Measurements from ENCODE around the gene ATG2B.

Gene ATG2B

GRCh38 chr14:96257900-96258299, 105.2 kb downstream of the ATG2B start:
- Histone ChIP-seq H3K23ac (ENCODE audit: low read length) (no peak overlapping the region), H3K18ac (ENCODE audit: low read length) (no peak overlapping the region), H4K5ac (ENCODE audit: low read length) (no peak overlapping the region), H3K79me2 (ENCODE audit: control insufficient read depth, insufficient read depth, low read length) (no peaks in the 10 kb centered on the region), H3K4me1 (ENCODE audit: control insufficient read depth, low read depth, low read length) (peaks cover 2% of the 10 kb centered on the region), H2BK5ac (ENCODE audit: low read length) (no peak overlapping the region), H3K27ac (ENCODE audit: low read depth, low read length) (no peak overlapping the region), H3K9ac (ENCODE audit: low read length) (no peak overlapping the region), H3K79me1 (ENCODE audit: low read length) (no peaks in the 10 kb centered on the region), H3K4me2 (ENCODE audit: low read length) (no peak overlapping the region), H3K4ac (ENCODE audit: low read depth, low read length) (no peak overlapping the region), H3K36me3 (ENCODE audit: control insufficient read depth, insufficient read depth, low read length) (no peaks in the 10 kb centered on the region), H2AK5ac (ENCODE audit: low read length) (no peak overlapping the region), H3K4me3 (ENCODE audit: low read length) (no peak overlapping the region), H3K56ac (ENCODE audit: low read length) (no peak overlapping the region), H4K8ac (ENCODE audit: low read depth, low read length) (no peak overlapping the region), H2BK120ac (ENCODE audit: low read depth, low read length) (no peak overlapping the region), H2BK15ac (replicated peaks; ENCODE audit: low read depth) (no peak overlapping the region), H3K27me3 (ENCODE audit: insufficient read depth, low read length, poor library complexity) (no peaks in the 10 kb centered on the region)
- no peak for DNase-seq

DNA sequence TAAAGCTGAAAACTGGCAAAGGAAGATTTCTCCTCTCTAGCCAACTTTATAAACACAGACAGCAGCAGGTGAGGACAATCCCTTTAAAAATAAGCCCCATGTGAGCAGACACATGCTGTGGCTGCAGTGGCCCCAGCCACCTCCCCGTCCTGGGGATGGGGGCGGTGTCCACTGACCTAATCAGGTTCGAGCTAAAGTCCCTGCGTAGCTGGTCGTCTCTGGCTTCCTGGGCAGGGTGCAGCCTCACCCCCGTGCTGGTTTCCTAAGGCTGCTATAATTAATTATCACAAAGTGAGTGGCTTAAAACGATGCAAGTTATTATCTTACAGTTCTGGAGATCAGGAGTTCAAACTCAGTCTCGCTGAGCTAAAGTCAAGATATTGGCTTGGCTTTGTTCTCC, 106.1 kb downstream of the ATG2B start:
- Histone ChIP-seq H3K56ac (ENCODE audit: low read length) (no peak overlapping the region), H3K9ac (ENCODE audit: low read length) (no peak overlapping the region), H2BK5ac (ENCODE audit: low read length) (no peak overlapping the region), H3K4me1 (ENCODE audit: control insufficient read depth, low read depth, low read length) (peaks cover 2% of the 10 kb centered on the region), H3K79me1 (ENCODE audit: low read length) (no peaks in the 10 kb centered on the region), H3K4ac (ENCODE audit: low read depth, low read length) (no peak overlapping the region), H3K4me2 (ENCODE audit: low read length) (no peak overlapping the region), H3K27ac (ENCODE audit: low read depth, low read length) (no peak overlapping the region), H4K5ac (ENCODE audit: low read length) (no peak overlapping the region), H3K18ac (ENCODE audit: low read length) (no peak overlapping the region), H2BK120ac (ENCODE audit: low read depth, low read length) (no peak overlapping the region), H4K8ac (ENCODE audit: low read depth, low read length) (no peak overlapping the region), H3K79me2 (ENCODE audit: control insufficient read depth, insufficient read depth, low read length) (no peaks in the 10 kb centered on the region), H3K23ac (ENCODE audit: low read length) (no peak overlapping the region), H3K36me3 (ENCODE audit: control insufficient read depth, insufficient read depth, low read length) (no peaks in the 10 kb centered on the region), H2AK5ac (ENCODE audit: low read length) (no peak overlapping the region), H3K27me3 (ENCODE audit: insufficient read depth, low read length, poor library complexity) (no peaks in the 10 kb centered on the region), H2BK15ac (replicated peaks; ENCODE audit: low read depth) (no peak overlapping the region), H3K4me3 (ENCODE audit: low read length) (no peak overlapping the region)
- no peak for DNase-seq
- WGBS (ENCODE audit: extremely low coverage, insufficient coverage, low lambda C conversion rate): no CpG with 5 or more reads among the region's 8 CpGs

- Histone ChIP-seq H2BK15ac (replicated peaks; ENCODE audit: low read depth) (no peak overlapping the region), H2AK5ac (ENCODE audit: low read length) (no peak overlapping the region), H3K4me2 (ENCODE audit: low read length) (no peak overlapping the region), H2BK120ac (ENCODE audit: low read depth, low read length) (no peak overlapping the region), H3K18ac (ENCODE audit: low read length) (no peak overlapping the region), H3K4ac (ENCODE audit: low read depth, low read length) (no peak overlapping the region), H4K5ac (ENCODE audit: low read length) (no peak overlapping the region), H3K79me1 (ENCODE audit: low read length) (no peaks in the 10 kb centered on the region), H4K8ac (ENCODE audit: low read depth, low read length) (no peak overlapping the region), H2BK5ac (ENCODE audit: low read length) (no peak overlapping the region), H3K9ac (ENCODE audit: low read length) (no peak overlapping the region), H3K56ac (ENCODE audit: low read length) (no peak overlapping the region), H3K4me3 (ENCODE audit: low read length) (no peak overlapping the region), H3K27ac (ENCODE audit: low read depth, low read length) (no peak overlapping the region), H3K79me2 (ENCODE audit: control insufficient read depth, insufficient read depth, low read length) (no peaks in the 10 kb centered on the region), H3K23ac (ENCODE audit: low read length) (no peak overlapping the region), H3K36me3 (ENCODE audit: control insufficient read depth, insufficient read depth, low read length) (no peaks in the 10 kb centered on the region), H3K4me1 (ENCODE audit: control insufficient read depth, low read depth, low read length) (peaks cover 2% of the 10 kb centered on the region), H3K27me3 (ENCODE audit: insufficient read depth, low read length, poor library complexity) (no peaks in the 10 kb centered on the region)
- whole genome bisulfite sequencing (ENCODE audit: extremely low coverage, insufficient coverage, low lambda C conversion rate): no CpG with 5 or more reads among the region's 4 CpGs
- no peak for DNase-seq
Measured at GRCh38 chr14:96256407-96256806, 106.7 kb downstream of the ATG2B start.

DNA sequence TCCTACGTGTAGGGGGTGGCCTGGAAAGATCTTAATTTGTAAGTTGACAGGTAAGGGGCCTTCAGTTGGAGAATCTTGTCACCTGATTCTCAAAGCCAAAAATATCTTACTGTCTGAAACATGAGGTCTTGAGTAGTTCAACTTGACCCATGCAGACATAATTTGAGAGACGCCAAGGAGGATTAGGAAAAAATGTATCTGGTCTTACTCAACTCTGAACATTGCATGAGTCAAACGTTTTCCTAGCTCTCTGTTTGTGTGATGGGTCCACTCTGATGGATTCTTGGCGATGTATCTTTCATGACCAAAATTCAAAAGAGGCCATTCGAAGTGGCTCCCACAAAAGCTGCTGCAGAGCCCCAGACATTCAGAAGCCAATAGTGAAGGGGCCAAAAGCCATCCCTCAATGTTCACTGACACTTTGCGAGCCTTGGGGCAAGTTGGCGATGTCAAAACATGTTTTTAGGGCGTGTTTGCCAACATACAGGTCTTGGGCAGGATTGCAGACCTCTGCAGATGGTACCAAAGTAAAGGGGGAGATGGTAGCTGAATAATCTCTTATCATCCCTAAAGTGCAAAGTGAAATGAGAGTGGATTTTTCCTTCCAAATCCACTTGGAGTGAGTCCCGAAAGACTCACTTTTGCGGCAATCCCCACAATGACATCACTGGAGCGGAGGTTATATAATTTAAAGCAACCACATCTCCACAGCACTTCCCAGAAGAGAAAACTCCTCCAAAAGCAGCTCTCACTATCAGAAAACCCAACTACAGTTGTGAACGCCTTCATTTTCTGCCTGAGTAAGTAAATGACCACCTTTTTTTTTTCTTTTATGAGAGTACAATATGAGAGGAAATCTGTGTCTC, 107.4 kb downstream of the ATG2B start, which contains the start of gene BDKRB1:
Gene BDKRB1, plus strand, starts transcription at position 710 of the 866 bp plus-strand sequence. CDS start 7,473 bp downstream, outside the sequence.
- no peak within 1 kb of the TSS for H2BK15ac ChIP-seq (replicated peaks; ENCODE audit: low read depth)
- H2AK5ac ChIP-seq (ENCODE audit: low read length): no peak within 1 kb of the TSS
- H3K18ac ChIP-seq (ENCODE audit: low read length): no peak within 1 kb of the TSS
- no peak within 1 kb of the TSS for H3K23ac ChIP-seq (ENCODE audit: low read length)
- peaks cover 2% of the 10 kb centered on the region for H3K4me1 ChIP-seq (ENCODE audit: control insufficient read depth, low read depth, low read length)
- no peak within 1 kb of the TSS for H3K4me2 ChIP-seq (ENCODE audit: low read length)
- no peak within 1 kb of the TSS for H3K9ac ChIP-seq (ENCODE audit: low read length)
- no peaks in the 10 kb centered on the region for H3K36me3 ChIP-seq (ENCODE audit: control insufficient read depth, insufficient read depth, low read length)
- no peak within 1 kb of the TSS for H3K4ac ChIP-seq (ENCODE audit: low read depth, low read length)
- no peak for DNase-seq
- WGBS (ENCODE audit: extremely low coverage, insufficient coverage, low lambda C conversion rate): no CpG with 5 or more reads among the region's 12 CpGs
- H2BK5ac ChIP-seq (ENCODE audit: low read length): no peak within 1 kb of the TSS
- no peaks in the 10 kb centered on the region for H3K79me2 ChIP-seq (ENCODE audit: control insufficient read depth, insufficient read depth, low read length)
- H3K27me3 ChIP-seq (ENCODE audit: insufficient read depth, low read length, poor library complexity): no peaks in the 10 kb centered on the region
- no peak within 1 kb of the TSS for H3K4me3 ChIP-seq (ENCODE audit: low read length)
- no peak within 1 kb of the TSS for H2BK120ac ChIP-seq (ENCODE audit: low read depth, low read length)
- H3K56ac ChIP-seq (ENCODE audit: low read length): no peak within 1 kb of the TSS
- no peak within 1 kb of the TSS for H4K8ac ChIP-seq (ENCODE audit: low read depth, low read length)
- H4K5ac ChIP-seq (ENCODE audit: low read length): no peak within 1 kb of the TSS
- H3K79me1 ChIP-seq (ENCODE audit: low read length): no peaks in the 10 kb centered on the region
- no peak within 1 kb of the TSS for H3K27ac ChIP-seq (ENCODE audit: low read depth, low read length)

GRCh38 chr14:96254687-96255086, 108.5 kb downstream of the ATG2B start:
- no peak overlapping the region for H4K8ac ChIP-seq (ENCODE audit: low read depth, low read length)
- H3K18ac ChIP-seq (ENCODE audit: low read length): no peak overlapping the region
- no peak overlapping the region for H3K56ac ChIP-seq (ENCODE audit: low read length)
- no peaks in the 10 kb centered on the region for H3K27me3 ChIP-seq (ENCODE audit: insufficient read depth, low read length, poor library complexity)
- no peak for DNase-seq
- no peak overlapping the region for H2BK15ac ChIP-seq (replicated peaks; ENCODE audit: low read depth)
- no peaks in the 10 kb centered on the region for H3K36me3 ChIP-seq (ENCODE audit: control insufficient read depth, insufficient read depth, low read length)
- no peak overlapping the region for H3K4me2 ChIP-seq (ENCODE audit: low read length)
- no peak overlapping the region for H2BK5ac ChIP-seq (ENCODE audit: low read length)
- no CpG with 5 or more reads among the region's 11 CpGs for WGBS (ENCODE audit: extremely low coverage, insufficient coverage, low lambda C conversion rate)
- no peak overlapping the region for H3K4ac ChIP-seq (ENCODE audit: low read depth, low read length)
- H2BK120ac ChIP-seq (ENCODE audit: low read depth, low read length): no peak overlapping the region
- no peaks in the 10 kb centered on the region for H3K79me2 ChIP-seq (ENCODE audit: control insufficient read depth, insufficient read depth, low read length)
- no peaks in the 10 kb centered on the region for H3K79me1 ChIP-seq (ENCODE audit: low read length)
- no peak overlapping the region for H3K27ac ChIP-seq (ENCODE audit: low read depth, low read length)
- no peak overlapping the region for H3K23ac ChIP-seq (ENCODE audit: low read length)
- H3K4me1 ChIP-seq (ENCODE audit: control insufficient read depth, low read depth, low read length): peaks cover 2% of the 10 kb centered on the region
- no peak overlapping the region for H3K4me3 ChIP-seq (ENCODE audit: low read length)
- H3K9ac ChIP-seq (ENCODE audit: low read length): no peak overlapping the region
- H4K5ac ChIP-seq (ENCODE audit: low read length): no peak overlapping the region
- H2AK5ac ChIP-seq (ENCODE audit: low read length): no peak overlapping the region
